Vagina (tissue), 2 donors: Measurements from ENCODE around the gene JCAD. TPM values are rescaled to one million over a fixed set of nuclear protein-coding genes. Genes with fewer than 3 reads are reported as not detected.

ENCODE experiments used
- DNase-seq, 2 donors: peaks; one replicate each; pipeline ENCODE4 v3.0.0-alpha.2; 2017; ENCODE audit errors: extremely low spot score in 2 of 2
- H3K27ac ChIP-seq: fragments of 200-600 bp; sonication (generic); one replicate; pipeline ENCODE4 v1.5.1; 2019
- H3K27me3 ChIP-seq: fragments of 200-600 bp; sonication (generic); one replicate; pipeline ENCODE4 v1.5.1; 2019
- H3K36me3 ChIP-seq, 2 donors: fragments of 200-600 bp; sonication (generic); one replicate each; pipeline ENCODE4 v1.5.1; 2017 to 2019
- H3K4me1 ChIP-seq: fragments of 200-600 bp; sonication (generic); one replicate; pipeline ENCODE4 v1.5.1; 2019
- H3K4me3 ChIP-seq, 2 donors: fragments of 200-600 bp; sonication (generic); 1 replicate in 1 of 2; 2 replicates in 1 of 2; pipeline ENCODE4 v1.5.1; 2016 to 2019
- H3K9me3 ChIP-seq: fragments of 200-600 bp; sonication (generic); one replicate; pipeline ENCODE4 v1.5.1; 2019
- CTCF ChIP-seq, 3 experiments: fragments of 450-650 bp in 2 of 3; fragments of 200-600 bp in 1 of 3; sonication (generic) in 1 of 3; IDR thresholded peaks; one replicate each; pipeline ENCODE4 v1.5.1; 2017 to 2019; ENCODE audit warnings: antibody characterized with exemption in 3 of 3, mild to moderate bottlenecking in 2 of 3, moderate library complexity in 2 of 3
- POLR2A ChIP-seq, 2 donors: fragments of 450-650 bp; IDR thresholded peaks; one replicate each; pipeline ENCODE4 v1.6.1; 2017; ENCODE audit warnings: antibody characterized with exemption in 2 of 2, mild to moderate bottlenecking in 2 of 2, moderate library complexity in 2 of 2
- POLR2AphosphoS5 ChIP-seq, 2 donors: sonication (generic); formaldehyde crosslinking; IDR thresholded peaks; one replicate each; pipeline ENCODE4 v1.9.0; 2017; ENCODE audit warnings: antibody characterized with exemption in 2 of 2, mild to moderate bottlenecking in 2 of 2, low read depth in 1 of 2; ENCODE audit not compliant: insufficient read depth in 1 of 2
- intact Hi-C: fragments of 100-400 bp; cut with DNase I; formaldehyde crosslinking; loops from one replicate; pipeline ENCODE4 v1.15.1; 2023
- total RNA-seq: library from RNA; depleted of rRNA; stranded (reverse); fragments of >200 nt; gene quantifications from one replicate; pipeline ENCODE4 v1.2.3, GENCODE V29; 2016

Gene JCAD
- total RNA-seq, 1 donor from 2014 or later, result 40.3 TPM

GRCh38 chr10:30073767-30074060, 14.3 kb upstream of the JCAD start:
- Histone ChIP-seq H3K4me3 (no peak overlapping the region), H3K36me3 (no peaks in the 10 kb centered on the region), H3K27me3 (no peaks in the 10 kb centered on the region), H3K9me3 (no peaks in the 10 kb centered on the region), H3K4me1 (no peaks in the 10 kb centered on the region), H3K27ac (no peak overlapping the region)
- TF ChIP-seq CTCF (IDR thresholded peaks at IDR 0.05) (no peak), POLR2AphosphoS5 (IDR thresholded peaks at IDR 0.05; ENCODE audit: insufficient read depth in 1 of 2, low read depth in 1 of 2) (no peak), POLR2A (IDR thresholded peaks at IDR 0.05) (no peak)
- DNase-seq, result no peak
- intact Hi-C loops, result no loop called here

GRCh38 chr10:30073045-30073766, 13.8 kb upstream of the JCAD start:
- TF ChIP-seq POLR2A (IDR thresholded peaks at IDR 0.05), result no peak
- no peak for TF ChIP-seq CTCF (IDR thresholded peaks at IDR 0.05)
- no peak for TF ChIP-seq POLR2AphosphoS5 (IDR thresholded peaks at IDR 0.05; ENCODE audit: insufficient read depth in 1 of 2, low read depth in 1 of 2)

GRCh38 chr10:30072068-30072467, 12.7 kb upstream of the JCAD start:
- Histone ChIP-seq H3K36me3 (no peaks in the 10 kb centered on the region), H3K27me3 (no peaks in the 10 kb centered on the region), H3K4me1 (no peaks in the 10 kb centered on the region), H3K27ac (no peak overlapping the region), H3K4me3 (no peak overlapping the region), H3K9me3 (no peaks in the 10 kb centered on the region)
- DNase-seq, result no peak
- intact Hi-C loops, result no loop called here
- no peak for TF ChIP-seq POLR2AphosphoS5 (IDR thresholded peaks at IDR 0.05; ENCODE audit: insufficient read depth in 1 of 2, low read depth in 1 of 2)
- TF ChIP-seq CTCF (IDR thresholded peaks at IDR 0.05), result no peak
- TF ChIP-seq POLR2A (IDR thresholded peaks at IDR 0.05), result no peak

More at GRCh38 chr10:30073045-30073766, 13.8 kb upstream of the JCAD start:
- no peaks in the 10 kb centered on the region for H3K36me3 ChIP-seq
- no peaks in the 10 kb centered on the region for H3K4me1 ChIP-seq
- intact Hi-C loops, result no loop called here
- H3K27ac ChIP-seq, result no peak overlapping the region
- no peak for DNase-seq
- no peaks in the 10 kb centered on the region for H3K9me3 ChIP-seq
- H3K4me3 ChIP-seq, result no peak overlapping the region
- no peaks in the 10 kb centered on the region for H3K27me3 ChIP-seq

- intact Hi-C loops, result no loop called here
These were observed 10.8 kb upstream of the JCAD start for GRCh38 chr10:30070001-30070685.

More at GRCh38 chr10:30070001-30070685, 10.8 kb upstream of the JCAD start:
- Histone ChIP-seq H3K9me3 (no peaks in the 10 kb centered on the region), H3K27ac (no peak overlapping the region), H3K27me3 (no peaks in the 10 kb centered on the region), H3K4me3 (no peak overlapping the region), H3K4me1 (no peaks in the 10 kb centered on the region), H3K36me3 (no peaks in the 10 kb centered on the region)
- no peak for DNase-seq
- TF ChIP-seq POLR2A (IDR thresholded peaks at IDR 0.05) (no peak), POLR2AphosphoS5 (IDR thresholded peaks at IDR 0.05; ENCODE audit: insufficient read depth in 1 of 2, low read depth in 1 of 2) (no peak), CTCF (IDR thresholded peaks at IDR 0.05) (no peak)
